Coronary artery (tissue), 2 donors: ENCODE measurements around the gene CCBE1.

Experiments used
- DNase-seq: peaks from one replicate; pipeline ENCODE4 v3.0.0-alpha.2; 2017; ENCODE audit warnings: low spot score
- H3K27ac ChIP-seq, 2 donors: fragments of 200-600 bp; sonication (generic); one replicate each; pipeline ENCODE4 v1.5.1; 2016 to 2019
- H3K4me3 ChIP-seq: fragments of 200-600 bp; sonication (generic); 2 replicates; pipeline ENCODE4 v1.5.1; 2016; ENCODE audit warnings: mild to moderate bottlenecking, moderate library complexity
- CTCF ChIP-seq: fragments of 200-600 bp; sonication (generic); IDR thresholded peaks from one replicate; pipeline ENCODE4 v1.5.1; 2019; ENCODE audit warnings: antibody characterized with exemption

The CCBE1 gene

GRCh38 chr18:59593291-59593717, 103.9 kb downstream of the CCBE1 start:
- no peak overlapping the region for H3K4me3 ChIP-seq
- DNase-seq: no peak
- TF ChIP-seq CTCF: no peak
- no peak overlapping the region for H3K27ac ChIP-seq

- no peak overlapping the region for H3K4me3 ChIP-seq
- no peak for TF ChIP-seq CTCF
- no peak overlapping the region for H3K27ac ChIP-seq
- DNase-seq: no peak
These were observed 104.6 kb downstream of the CCBE1 start for GRCh38 chr18:59592624-59593023.

- TF ChIP-seq CTCF: no peak
- no peak for DNase-seq
- Histone ChIP-seq H3K27ac (no peak overlapping the region), H3K4me3 (no peak overlapping the region)
These were observed 114.8 kb downstream of the CCBE1 start for GRCh38 chr18:59582395-59582794.

- Histone ChIP-seq H3K27ac (no peak overlapping the region), H3K4me3 (no peak overlapping the region)
- no peak for TF ChIP-seq CTCF
- DNase-seq: no peak
These were observed 117.7 kb downstream of the CCBE1 start for GRCh38 chr18:59579509-59579908.

- no peak for DNase-seq
- no peak overlapping the region for H3K4me3 ChIP-seq
- H3K27ac ChIP-seq: no peak overlapping the region
- TF ChIP-seq CTCF: no peak
These were observed 119.9 kb downstream of the CCBE1 start for GRCh38 chr18:59577386-59577655.

GRCh38 chr18:59576541-59577385, 120.5 kb downstream of the CCBE1 start:
- Histone ChIP-seq H3K27ac (no peak overlapping the region), H3K4me3 (no peak overlapping the region)
- no peak for DNase-seq
- TF ChIP-seq CTCF: no peak

- no peak for TF ChIP-seq CTCF
- DNase-seq: no peak
- no peak overlapping the region for H3K27ac ChIP-seq
- H3K4me3 ChIP-seq: no peak overlapping the region
These were observed 121.2 kb downstream of the CCBE1 start for GRCh38 chr18:59575995-59576394.
